Fibroblast of peridontal ligament (primary cell): Measurements from ENCODE around the gene SMIM14.
"Not testable (repeated sequence)": the region's sequence is repeated elsewhere in the genome, so short reads cannot be mapped to it uniquely, and the experiment has no call there.

Source experiments
- DNase-seq: peaks from one replicate; pipeline ENCODE4 v3.0.0-alpha.2; 2010; ENCODE audit errors: extremely low read depth

SMIM14 gene

DNA sequence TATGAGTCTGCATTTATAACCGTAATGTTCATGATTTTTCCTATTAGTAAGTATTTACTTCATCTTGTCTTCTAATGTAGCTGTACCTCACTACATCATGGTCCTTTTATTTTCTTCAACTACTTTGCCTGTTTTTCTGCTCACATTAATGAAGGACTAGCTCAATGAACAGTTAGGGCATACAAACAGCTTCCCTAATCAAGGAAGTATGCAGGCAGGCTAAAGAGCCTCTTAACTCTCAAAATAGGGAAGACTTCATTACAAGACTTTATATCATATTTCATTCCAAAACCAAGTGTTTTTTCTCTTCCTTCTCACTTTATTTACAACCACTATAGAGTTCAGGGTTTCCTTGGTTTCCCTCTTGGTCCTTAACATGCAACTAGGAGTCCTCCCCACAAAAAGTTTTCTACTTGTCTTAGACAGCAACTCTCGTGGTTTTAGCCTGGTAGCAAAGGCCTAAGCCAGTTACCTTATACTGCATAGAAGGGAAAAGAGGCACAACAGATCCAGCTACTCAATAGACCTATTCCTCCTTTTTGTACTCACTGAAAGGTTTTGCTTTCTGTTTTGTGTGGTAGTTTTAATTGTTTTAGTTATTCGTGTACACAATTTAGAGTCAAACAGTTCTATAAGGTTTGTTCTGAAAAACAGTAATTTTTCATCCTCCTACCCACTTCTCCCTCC, 40.8 kb downstream of the SMIM14 start:
- peak; percentile 29 for DNase-seq

DNA sequence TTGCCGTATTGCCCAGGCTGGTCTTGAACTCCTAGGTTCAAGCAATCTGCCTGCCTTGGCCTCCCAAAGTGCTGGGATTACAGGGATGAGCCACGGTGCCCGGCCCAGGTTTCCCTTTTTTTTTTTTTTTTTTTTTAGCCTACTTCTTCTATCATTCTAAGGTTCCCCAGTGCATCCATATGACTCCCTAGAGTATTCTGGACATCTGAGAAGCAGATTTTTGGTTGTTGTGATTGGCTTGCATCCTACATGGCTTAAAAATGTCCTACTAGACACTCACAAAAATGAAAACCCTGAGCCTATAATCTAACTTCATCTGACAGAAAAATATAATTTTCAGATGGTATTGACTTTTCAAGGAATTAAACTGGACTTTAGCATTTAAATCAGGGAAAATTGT, 41.7 kb downstream of the SMIM14 start:
- DNase-seq = peak; percentile 19

DNA sequence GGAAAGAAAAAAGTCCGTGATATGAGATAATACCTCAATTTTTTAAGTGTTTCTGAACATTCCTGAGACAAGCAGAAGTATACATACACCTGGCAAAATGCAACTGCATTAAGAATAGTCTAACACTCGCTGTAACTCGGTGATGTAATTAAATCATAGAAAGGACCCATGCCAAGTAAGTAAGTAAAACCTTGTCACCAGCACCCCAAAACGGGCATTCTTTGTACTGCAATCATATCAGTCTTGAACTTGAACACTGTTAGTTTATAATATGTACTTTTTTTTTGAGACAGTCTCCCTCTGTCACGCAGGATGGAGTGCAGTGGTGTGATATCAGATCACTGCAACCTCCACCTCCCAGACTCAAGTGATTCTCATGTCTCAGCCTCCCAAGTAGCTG, 47.4 kb downstream of the SMIM14 start:
- no peak for DNase-seq

DNA sequence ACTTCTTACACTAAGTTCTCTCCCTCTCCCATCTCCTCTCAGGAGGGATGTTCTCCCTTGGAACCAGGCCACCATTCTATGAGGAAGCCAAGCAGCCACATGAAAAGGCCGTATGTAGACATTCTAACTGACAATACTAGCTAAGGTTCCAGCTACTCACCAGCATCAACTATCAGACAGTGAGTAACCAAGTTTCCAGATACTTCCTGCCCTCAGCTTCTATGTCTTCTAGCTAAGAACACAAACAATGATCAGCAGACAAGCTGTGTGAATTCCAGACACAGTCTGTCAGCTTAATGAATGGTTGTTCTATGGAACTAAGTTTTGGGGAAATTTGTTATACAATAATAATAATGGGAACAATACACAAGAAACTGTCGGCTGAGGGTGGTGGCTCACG, 50.8 kb downstream of the SMIM14 start:
- DNase-seq = peak; percentile 62

DNA sequence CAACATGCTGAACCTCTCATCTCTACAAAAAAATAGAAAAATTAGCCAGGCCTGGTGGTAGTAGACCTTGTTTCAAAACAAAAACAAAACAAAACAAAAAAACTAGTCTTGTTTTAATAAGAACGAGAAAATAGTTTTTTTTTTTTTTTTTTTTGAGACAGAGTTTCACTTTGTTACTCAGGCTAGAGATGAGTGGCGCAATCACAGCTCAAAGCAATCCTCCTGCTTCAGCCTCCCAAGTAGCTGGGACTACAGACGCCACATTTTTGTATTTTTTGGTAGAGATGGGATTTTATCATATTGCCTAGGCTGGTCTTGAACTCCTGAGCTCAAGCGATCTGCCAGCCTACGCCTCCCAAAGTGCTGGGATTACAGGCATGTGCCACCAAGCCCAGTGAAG, 63.7 kb downstream of the SMIM14 start:
- DNase-seq = no peak

DNA sequence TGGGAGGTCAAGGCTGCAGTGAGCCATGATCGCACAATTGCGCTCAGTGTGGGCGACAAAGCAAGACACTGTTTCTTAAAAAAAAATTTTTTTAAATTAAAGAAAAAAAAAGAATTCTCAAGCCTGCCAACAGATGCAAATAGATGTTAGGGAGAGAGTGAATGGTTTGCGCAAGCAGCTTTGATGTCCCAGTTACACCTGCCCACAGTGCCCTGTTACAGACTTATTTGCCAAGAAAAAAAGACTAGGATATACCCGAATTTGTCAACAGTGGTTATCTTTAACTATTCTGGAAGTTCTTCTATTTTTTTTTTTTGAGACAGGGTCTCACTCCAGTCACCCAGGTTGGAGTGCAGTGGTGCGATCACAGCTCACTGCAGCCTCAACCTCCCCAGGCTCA, 67.2 kb downstream of the SMIM14 start:
- DNase-seq = no peak

DNA sequence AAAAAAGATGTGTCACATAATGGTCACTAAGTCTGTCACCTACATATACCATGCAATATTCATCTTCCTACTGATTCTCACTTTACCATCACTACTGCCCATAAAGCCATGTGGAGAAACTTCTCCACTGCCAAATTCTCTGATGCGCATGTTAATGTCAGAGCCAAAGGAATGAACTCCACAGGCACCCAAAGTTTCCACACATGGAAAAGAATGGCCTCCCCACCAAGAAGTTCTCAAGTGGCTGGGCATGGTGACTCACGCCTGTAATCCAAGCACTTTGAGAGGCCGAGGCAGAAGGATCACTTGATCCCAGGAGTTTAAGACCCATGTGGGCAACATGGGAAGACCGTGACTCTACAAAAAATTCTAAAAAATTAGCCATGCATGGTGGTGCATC, 67.6 kb downstream of the SMIM14 start:
- DNase-seq = peak; percentile 32

DNA sequence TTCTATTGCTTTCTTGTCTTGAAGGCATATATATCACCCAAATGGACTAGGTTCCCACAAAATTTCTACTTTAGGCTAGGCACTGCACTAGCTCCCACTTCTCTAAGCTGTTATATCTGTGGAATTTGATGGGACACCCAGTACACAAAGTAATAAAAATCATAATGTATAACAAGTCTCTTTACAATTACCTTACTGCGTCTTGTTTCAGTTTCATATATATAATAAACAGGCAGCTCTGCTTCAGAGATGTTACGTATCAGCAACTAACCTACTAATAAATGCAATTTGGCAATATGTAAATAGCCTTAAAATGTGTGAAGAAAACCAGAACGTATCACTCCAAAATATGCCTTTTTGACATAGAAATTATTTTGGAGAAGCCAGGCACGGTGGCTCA, 69.5 kb downstream of the SMIM14 start:
- DNase-seq = no peak

DNA sequence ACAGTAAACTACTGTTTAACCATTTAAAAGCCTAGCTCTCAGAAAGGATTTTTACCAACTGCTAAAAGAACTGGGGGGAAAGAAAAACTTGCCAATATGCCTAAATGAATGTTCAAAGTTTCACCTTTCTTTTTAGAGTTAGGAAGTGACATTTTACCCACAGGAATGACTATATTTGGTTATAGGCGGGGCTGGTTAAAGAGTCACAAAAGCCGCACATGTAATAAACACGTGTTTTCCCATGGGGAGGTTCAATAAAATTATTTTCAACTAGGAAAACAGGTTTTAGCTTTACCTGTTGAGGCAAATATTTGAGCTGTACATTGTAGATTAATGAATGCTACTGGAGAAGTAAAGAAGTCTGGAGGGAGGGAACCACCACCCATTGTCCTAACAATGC, 69.9 kb downstream of the SMIM14 start:
- no peak for DNase-seq

DNA sequence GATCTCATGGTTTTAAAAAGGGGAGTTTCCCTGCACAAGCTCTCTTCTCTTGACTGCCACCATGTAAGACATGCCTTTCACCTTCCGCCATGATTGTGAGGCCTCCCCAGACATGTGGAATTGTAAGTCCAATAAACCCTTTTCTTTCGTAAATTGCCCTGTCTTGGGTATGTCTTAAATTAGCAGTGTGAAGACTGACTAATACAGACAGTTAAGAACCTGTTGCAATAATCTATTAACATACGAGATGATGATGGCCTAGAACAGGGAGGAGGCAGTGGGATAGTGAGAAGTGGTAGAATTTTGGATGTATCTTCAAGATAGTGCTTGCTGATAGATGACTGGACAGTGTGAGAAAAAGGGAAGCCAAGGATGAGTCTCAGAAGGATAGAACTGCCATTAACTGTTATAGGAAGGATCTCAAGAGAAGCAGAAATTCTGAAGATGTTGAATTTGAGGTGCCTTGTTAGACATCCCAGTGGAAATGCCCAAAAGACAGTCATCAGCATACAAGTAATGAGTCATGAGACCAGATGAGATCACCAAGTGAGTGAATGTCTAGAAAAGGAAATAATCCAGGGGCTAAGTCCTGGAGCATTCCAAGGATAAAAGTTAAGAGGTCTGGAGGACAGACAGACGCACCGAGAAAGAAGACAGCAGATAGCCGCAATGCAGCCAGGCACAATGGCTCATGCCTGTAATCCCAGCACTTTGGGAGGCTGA, 72.6 kb downstream of the SMIM14 start:
- peak; percentile 88 for DNase-seq

DNA sequence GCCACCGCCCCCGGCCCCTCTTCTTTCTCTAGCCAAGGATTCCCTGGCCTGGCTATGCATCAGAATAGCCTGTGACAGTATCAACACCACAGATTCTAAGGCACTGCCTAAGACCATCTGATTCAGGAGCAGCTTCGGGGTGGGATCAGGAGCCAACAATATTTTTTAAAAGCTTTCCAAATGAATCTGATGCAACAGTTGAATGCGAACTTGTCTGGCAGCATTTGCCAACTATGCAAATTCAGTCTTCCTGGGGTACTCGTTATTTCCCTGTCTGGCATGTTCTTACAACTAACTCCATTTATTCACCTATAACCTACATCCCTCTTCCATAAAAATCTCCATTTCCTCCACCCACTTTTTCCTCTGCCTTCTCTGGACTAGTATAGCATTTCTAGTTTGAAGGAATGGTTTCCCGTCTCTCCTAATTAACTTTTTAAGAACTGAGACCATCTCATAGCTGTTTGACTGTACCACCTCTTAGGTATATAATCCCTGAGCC, 75.3 kb downstream of the SMIM14 start:
- DNase-seq = no peak

DNA sequence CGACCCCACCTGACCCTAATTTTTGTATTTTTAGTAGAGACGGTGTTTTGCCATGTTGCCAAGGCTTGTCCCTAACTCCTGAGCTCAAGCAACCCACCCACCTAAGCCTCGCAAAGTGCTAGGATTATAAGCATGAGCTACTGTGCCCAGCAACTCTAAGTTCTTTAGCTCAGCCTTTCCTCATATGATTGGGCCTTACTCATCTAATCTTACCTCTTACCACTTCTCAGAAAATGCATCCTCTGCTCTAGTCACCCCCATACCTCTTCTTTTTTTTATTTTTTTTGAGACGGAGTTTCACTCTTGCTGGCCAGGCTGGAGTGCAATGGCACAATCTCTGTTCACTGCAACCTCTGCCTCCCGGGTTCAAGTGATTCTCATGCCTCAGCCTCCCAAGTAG, 75.9 kb downstream of the SMIM14 start:
- DNase-seq = no peak

DNA sequence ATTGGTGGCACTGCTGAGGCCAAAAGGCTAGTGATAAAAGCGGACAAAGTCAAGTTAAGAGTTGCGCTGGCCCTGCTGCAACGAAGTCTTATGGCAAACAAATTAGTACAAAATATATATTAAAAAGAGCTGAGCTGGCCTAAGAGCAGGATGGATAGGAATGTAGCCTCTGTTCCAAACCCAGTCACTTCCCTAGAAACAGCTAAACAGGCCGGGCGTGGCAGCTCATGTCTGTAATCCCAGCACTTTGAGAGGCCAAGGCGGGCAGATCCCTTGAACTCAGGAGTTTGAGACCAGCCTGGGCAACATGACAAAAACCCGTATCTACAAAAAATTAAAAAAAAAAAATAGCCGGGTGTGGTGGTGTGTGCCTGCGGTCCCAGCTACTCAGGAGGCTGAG, 79.0 kb downstream of the SMIM14 start:
- DNase-seq = no peak

DNA sequence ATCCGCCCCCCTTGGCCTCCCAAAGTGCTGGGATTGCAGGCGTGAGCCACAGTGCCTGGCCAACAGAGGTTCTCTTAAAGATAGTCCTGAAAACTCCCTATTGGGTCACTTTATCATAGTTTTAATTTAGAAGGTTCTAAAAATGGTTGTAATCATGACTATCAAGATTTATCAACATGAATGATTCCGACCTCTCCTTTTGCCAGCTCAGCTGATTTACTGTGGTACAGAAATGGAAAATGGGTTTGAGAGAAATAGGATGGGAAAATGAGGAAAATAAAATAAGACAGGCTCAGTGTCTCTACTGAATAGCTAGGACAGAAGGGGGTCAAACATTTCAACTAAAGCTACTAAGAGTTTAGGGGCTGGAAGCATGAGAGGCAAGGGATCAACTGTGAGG, 83.2 kb downstream of the SMIM14 start:
- no peak for DNase-seq

DNA sequence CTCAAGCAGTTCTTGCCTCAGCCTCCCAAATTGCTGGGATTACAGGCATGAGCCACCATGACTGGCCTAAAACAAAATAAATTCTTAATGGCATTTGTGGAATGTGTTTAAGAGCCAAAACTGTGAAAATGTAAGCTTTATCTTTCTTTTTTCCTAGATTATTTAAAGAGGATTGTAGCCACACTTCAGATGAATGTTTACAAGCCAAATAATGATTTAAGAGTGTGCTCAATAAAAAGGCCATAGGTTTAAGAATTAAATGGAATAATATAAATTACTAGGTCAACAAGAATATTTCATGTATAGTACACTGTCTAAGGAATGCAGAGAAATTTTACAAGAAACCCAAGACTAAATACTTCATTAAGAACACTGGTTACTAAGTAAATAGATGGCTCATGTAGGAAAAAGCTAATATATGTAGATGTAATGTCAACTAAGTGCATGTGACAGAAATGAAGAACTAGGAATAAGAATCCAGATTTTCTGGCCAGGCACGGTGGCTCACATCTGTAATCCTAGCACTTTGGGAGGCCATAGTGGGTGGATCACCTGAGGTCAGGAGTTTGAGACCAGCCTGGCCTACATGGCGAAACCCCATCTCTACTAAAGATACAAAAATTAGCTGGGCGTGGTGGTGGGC, 90.1 kb downstream of the SMIM14 start:
- DNase-seq = peak; percentile 36

DNA sequence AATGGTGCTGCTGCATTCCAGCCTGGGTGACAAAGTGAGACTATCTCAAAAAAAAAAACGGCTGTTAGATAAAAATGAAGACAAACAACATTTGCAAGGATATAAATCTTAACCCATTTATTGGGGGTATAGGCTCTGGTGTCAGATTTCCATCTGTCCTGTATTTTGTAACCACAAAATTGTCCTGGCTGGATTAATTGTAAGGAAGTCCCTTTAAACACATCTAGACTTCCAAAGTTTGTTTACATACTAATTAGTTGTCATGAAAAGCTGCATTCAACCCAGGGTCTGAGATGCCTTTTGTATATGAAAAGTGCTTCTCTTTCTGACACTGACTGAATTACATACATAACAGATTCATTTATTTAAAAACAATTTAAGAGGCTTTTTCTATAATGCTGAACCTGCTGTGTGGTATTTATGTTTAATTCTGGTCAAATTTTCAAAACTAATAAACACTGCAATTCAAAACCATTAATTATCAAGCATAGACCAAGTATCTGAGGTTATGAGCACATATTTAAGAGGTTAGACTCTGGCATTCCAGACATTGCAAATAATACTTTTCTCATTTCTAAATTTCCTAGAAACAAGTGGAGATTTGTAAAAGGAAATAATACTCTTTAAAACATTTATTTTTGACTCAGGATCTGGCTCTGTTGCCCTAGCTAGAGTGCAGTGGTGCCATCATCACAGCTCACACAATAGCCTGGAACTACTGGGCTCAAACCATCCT, 93.9 kb downstream of the SMIM14 start:
- DNase-seq = peak; percentile 25

DNA sequence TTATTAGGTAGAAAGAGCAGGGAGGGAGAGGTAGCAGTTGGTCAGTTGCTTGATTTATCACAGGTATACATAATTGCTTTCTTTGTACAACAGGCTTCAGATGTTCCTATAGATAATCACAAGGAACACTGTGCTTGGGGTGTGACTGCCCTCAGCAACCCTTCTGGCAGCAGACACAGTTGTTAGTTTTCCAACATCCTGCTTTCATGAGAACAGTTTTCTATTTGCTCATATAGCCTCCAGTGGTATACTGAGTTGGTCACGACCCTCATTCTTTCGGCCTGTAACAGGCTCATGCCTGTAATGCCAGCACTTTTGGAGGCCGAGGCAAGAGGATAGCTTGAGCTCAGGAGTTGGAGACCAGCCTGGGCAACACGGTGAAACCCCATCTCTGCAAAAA, 94.6 kb downstream of the SMIM14 start:
- not testable (repeated sequence) for DNase-seq

DNA sequence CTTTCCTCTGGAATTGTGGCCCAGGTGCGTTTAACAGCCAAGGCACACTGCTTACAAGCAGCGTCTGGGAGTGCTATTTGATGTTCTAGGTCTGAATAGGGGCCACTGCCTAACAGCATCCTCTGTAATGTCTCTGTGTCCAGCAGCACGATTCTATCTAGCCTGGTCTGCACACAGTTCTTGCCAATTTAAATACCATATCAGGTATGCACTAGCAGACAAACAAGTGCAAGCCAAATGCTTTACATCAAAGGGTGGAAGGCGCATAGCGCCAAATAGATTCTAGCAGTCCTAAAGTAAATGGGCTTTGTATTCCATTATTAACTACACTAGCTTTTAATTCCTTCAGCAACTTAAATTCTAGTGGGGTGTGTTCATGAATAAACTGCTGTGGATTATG, 95.6 kb downstream of the SMIM14 start:
- DNase-seq = no peak

DNA sequence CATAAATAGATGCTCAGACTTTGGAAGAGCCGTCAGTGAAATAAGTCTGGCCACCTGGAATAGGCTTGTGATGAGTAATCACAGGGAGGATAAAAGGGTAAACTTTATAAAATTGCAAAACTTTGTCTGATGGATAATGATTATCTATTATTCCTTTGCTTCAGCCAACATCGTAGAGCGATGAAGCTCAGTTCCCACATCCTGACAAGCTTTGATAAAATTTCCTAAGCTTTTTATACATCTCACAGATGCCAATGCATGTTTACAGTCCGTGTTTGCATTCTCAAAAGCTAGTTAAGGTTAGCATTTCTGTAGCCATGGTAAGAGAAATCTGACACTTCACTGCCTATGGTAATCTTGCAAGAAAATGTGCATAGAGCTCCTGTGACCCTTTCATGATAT, 96.1 kb downstream of the SMIM14 start:
- DNase-seq = no peak

DNA sequence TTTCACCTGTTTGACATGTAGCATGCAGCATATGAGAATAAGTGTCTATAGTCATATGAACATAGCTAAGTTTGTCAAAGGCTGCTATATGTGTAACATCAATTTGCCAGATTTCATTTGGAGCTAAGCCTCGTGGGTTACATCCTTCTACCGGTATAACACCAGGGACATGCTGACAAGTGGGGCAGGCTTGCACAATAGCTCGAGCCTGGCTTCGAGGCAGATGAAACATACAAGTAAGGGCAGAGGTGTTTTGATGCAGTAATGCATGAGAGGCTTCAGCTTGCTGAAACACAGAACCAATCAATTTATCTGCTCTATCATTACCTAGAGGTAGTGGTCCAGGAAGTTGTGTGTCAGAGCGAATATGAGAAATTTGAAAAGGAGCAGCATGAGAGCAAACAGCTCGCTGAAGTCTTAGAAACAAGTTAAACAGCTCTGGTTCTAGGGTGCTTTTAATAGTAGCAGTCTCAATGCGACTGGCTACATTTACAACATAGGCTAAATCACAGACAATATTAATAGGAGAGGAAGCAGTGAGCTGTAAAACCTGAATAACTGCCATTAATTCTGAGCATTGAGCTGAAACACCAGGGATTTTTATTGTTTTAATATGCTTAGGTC, 96.6 kb downstream of the SMIM14 start:
- no peak for DNase-seq

DNA sequence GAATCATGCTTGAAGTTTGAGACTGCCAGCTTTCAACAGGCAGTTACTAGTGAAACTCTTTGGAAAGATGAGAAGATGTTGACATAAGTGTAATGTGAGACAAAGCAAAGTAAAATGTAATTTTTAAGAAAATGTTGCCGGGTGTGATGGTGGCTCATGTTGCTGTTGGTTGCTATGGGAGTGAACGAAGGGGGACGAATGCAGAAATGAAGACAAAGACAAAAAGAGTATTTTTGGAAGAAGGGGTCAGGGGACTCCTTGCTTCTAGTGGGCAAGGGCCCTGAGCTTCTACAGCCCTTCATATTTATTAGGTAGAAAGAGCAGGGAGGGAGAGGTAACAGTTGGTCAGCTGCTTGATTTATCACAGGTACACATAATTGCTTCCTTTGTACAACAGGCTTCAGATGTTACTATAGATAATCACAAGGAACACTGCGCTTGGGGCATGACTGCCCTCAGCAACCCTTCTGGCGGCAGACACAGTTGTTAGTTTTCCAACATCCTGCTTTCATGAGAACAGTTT, 99.5 kb downstream of the SMIM14 start:
- peak; percentile 77 for DNase-seq

DNA sequence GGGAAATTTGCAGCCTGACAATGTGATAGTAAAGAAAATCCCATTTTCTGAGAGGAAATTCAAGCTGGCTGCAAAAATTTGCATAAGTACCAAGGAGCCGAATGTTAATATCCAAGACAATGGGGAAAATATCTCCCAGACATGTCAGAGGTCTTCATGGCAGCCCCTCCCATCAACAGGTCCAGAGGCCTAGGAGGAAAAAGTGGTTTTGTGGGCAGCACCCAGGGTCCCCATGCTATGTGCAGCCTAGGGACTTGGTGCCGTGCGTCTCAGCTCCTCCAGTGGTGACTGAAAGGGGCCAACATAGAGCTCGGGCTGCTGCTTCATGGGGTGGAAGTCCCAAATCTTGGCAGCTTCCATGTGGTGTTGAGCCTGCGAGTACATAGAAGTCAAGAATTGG, 105.1 kb downstream of the SMIM14 start:
- DNase-seq = no peak
